IMR-90 (cell line): ENCODE data around the gene TSPEAR.

Source experiments
- BHLHE40 ChIP-seq: fragments of 150-350 bp; IDR thresholded peaks from 2 replicates; pipeline ENCODE4 v1.6.1; 2016; ENCODE audit warnings: mild to moderate bottlenecking, low read depth, low read length
- CEBPB ChIP-seq: IDR thresholded peaks from 2 replicates; pipeline ENCODE4 v1.6.1; 2012; ENCODE audit warnings: low read depth, low read length, improper control_type of control experiment
- CTCF ChIP-seq: conservative IDR thresholded peaks from 2 replicates; pipeline ENCODE4 v1.5.1; 2012; ENCODE audit warnings: mild to moderate bottlenecking, low read depth, low read length, improper control_type of control experiment
- ELK1 ChIP-seq: fragments of 150-350 bp; IDR thresholded peaks from 2 replicates; pipeline ENCODE4 v1.6.1; 2016; ENCODE audit warnings: low read depth, mild to moderate bottlenecking, low read length, moderate library complexity, borderline replicate concordance
- FOS ChIP-seq: fragments of 150-350 bp; IDR thresholded peaks from 2 replicates; pipeline ENCODE4 v1.6.1; 2016; ENCODE audit warnings: low read depth, low read length
- MAFK ChIP-seq: IDR thresholded peaks from 2 replicates; pipeline ENCODE4 v1.6.1; 2012; ENCODE audit warnings: low read depth, low read length, improper control_type of control experiment
- MAZ ChIP-seq: IDR thresholded peaks from 2 replicates; pipeline ENCODE4 v1.6.1; 2012; ENCODE audit warnings: low read depth, mild to moderate bottlenecking, low read length, improper control_type of control experiment, moderate library complexity, borderline replicate concordance
- MXI1 ChIP-seq: IDR thresholded peaks from 2 replicates; pipeline ENCODE4 v1.6.1; 2012; ENCODE audit warnings: low read depth, mild to moderate bottlenecking, low read length, moderate library complexity, borderline replicate concordance
- NFE2L2 ChIP-seq: fragments of 150-350 bp; IDR thresholded peaks from 2 replicates; pipeline ENCODE4 v1.6.1; 2016; ENCODE audit warnings: low read depth, mild to moderate bottlenecking, low read length
- POLR2A ChIP-seq: IDR thresholded peaks from 2 replicates; pipeline ENCODE4 v1.6.1; 2012; ENCODE audit warnings: mild to moderate bottlenecking, low read depth, low read length
- RAD21 ChIP-seq: IDR thresholded peaks from 2 replicates; pipeline ENCODE4 v1.6.1; 2012; ENCODE audit warnings: low read length, improper control_type of control experiment
- RFX5 ChIP-seq: IDR thresholded peaks from 2 replicates; pipeline ENCODE4 v1.8.0; 2012; ENCODE audit warnings: low read depth, mild to moderate bottlenecking, low read length, moderate library complexity
- SMC3 ChIP-seq: fragments of 150-350 bp; IDR thresholded peaks from 2 replicates; pipeline ENCODE4 v1.6.1; 2016; ENCODE audit warnings: low read depth, mild to moderate bottlenecking, antibody characterized with exemption, low read length, moderate library complexity
- TF ChIP-seq, protein P1 (sequence below): fragments of 150-350 bp; IDR thresholded peaks from 2 replicates; pipeline ENCODE4 v1.6.1; 2017; ENCODE audit warnings: mild to moderate bottlenecking, antibody characterized with exemption, low read length, low read depth

- TF ChIP-seq POLR2A (no peak), CTCF (no peak), RAD21 (no peak), NFE2L2 (no peak), ELK1 (no peak), RFX5 (no peak), BHLHE40 (no peak), MXI1 (no peak), MAFK (no peak), FOS (no peak), CEBPB (no peak), SMC3 (no peak), MAZ (no peak)
- TF ChIP-seq, protein P1, sequence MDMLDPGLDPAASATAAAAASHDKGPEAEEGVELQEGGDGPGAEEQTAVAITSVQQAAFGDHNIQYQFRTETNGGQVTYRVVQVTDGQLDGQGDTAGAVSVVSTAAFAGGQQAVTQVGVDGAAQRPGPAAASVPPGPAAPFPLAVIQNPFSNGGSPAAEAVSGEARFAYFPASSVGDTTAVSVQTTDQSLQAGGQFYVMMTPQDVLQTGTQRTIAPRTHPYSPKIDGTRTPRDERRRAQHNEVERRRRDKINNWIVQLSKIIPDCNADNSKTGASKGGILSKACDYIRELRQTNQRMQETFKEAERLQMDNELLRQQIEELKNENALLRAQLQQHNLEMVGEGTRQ = no peak
Observed at GRCh38 chr21:44585892-44586291, 125.5 kb downstream of the TSPEAR start.
